Keratinocyte (primary cell): ENCODE results near the gene XRCC1. TPM values are rescaled to one million over a fixed set of nuclear protein-coding genes. Genes with fewer than 3 reads are reported as not detected.

Source experiments
- DNase-seq: peaks from one replicate; pipeline ENCODE4 v3.0.0-alpha.2; 2011; ENCODE audit warnings: low read depth, missing footprints, low spot score
- FAIRE-seq: peaks from 2 replicates; lab custom pipeline; 2011; peaks lifted over from hg19 to GRCh38; lab: Jason Lieb, UNC
- H2AFZ ChIP-seq: 2 replicates; pipeline ENCODE4 v1.6.0; 2012; ENCODE audit warnings: low read length, control low read depth, inconsistent platforms; ENCODE audit not compliant: control insufficient read depth
- H3K27ac ChIP-seq: 2 replicates; pipeline ENCODE4 v1.5.1; 2011; ENCODE audit warnings: low read length; ENCODE audit not compliant: control insufficient read depth, insufficient read depth
- H3K27me3 ChIP-seq: 3 replicates; pipeline ENCODE4 v1.6.0; 2011; ENCODE audit warnings: low read length; ENCODE audit not compliant: control insufficient read depth, insufficient read depth; ENCODE audit errors: extremely low read depth
- H3K36me3 ChIP-seq, 2 experiments: 2 replicates in 1 of 2; 3 replicates in 1 of 2; pipeline ENCODE4 v1.5.1; 2011; ENCODE audit warnings: low read length in 2 of 2, mild to moderate bottlenecking in 1 of 2; ENCODE audit not compliant: control insufficient read depth in 2 of 2, insufficient read depth in 2 of 2; ENCODE audit errors: extremely low read depth in 1 of 2
- H3K4me1 ChIP-seq: 3 replicates; pipeline ENCODE4 v1.5.1; 2011; ENCODE audit warnings: low read length; ENCODE audit not compliant: control insufficient read depth, insufficient read depth; ENCODE audit errors: extremely low read depth
- H3K4me2 ChIP-seq: 3 replicates; pipeline ENCODE4 v1.6.0; 2011; ENCODE audit warnings: low read depth, low read length; ENCODE audit not compliant: control insufficient read depth, insufficient read depth; ENCODE audit errors: extremely low read depth
- H3K4me3 ChIP-seq, 3 experiments: fragments of 200-600 bp in 1 of 3; sonication (generic) in 1 of 3; 2 replicates in 2 of 3; 3 replicates in 1 of 3; pipeline ENCODE4 v1.5.1; 2011 to 2016; ENCODE audit warnings: low read length in 3 of 3, mild to moderate bottlenecking in 3 of 3, control low read depth in 2 of 3, inconsistent platforms in 1 of 3, low read depth in 1 of 3, mixed read lengths in 1 of 3, mixed run types in 1 of 3, moderate library complexity in 1 of 3; ENCODE audit not compliant: control insufficient read depth in 2 of 3, insufficient read depth in 2 of 3; ENCODE audit errors: extremely low read depth in 1 of 3
- H3K79me2 ChIP-seq: 2 replicates; pipeline ENCODE4 v1.6.0; 2012; ENCODE audit warnings: low read length; ENCODE audit not compliant: control insufficient read depth, insufficient read depth
- H3K9ac ChIP-seq: 3 replicates; pipeline ENCODE4 v1.6.0; 2011; ENCODE audit warnings: low read length; ENCODE audit not compliant: control insufficient read depth, insufficient read depth; ENCODE audit errors: extremely low read depth
- H3K9me1 ChIP-seq: 3 replicates; pipeline ENCODE4 v1.6.0; 2011; ENCODE audit warnings: low read length; ENCODE audit not compliant: control insufficient read depth, insufficient read depth; ENCODE audit errors: extremely low read depth
- H3K9me3 ChIP-seq: 2 replicates; pipeline ENCODE4 v1.5.1; 2012; ENCODE audit warnings: low read depth, low read length; ENCODE audit not compliant: control insufficient read depth
- H4K20me1 ChIP-seq: 3 replicates; pipeline ENCODE4 v1.6.0; 2011; ENCODE audit warnings: low read length; ENCODE audit not compliant: control insufficient read depth, insufficient read depth; ENCODE audit errors: extremely low read depth
- EZH2 ChIP-seq: IDR thresholded peaks from one replicate; pipeline ENCODE4 v1.6.1; 2012; ENCODE audit warnings: inconsistent platforms, mild to moderate bottlenecking, low read length, moderate library complexity
- dilution Hi-C: fragments of 300-500 bp; cut with MboI; formaldehyde crosslinking; loops from one replicate; pipeline ENCODE4 v1.7.0; 2020; ENCODE audit warnings: low sequenced_read_pairs; ENCODE audit not compliant: extremely low pct_ligation_motif_present
- polyA plus RNA-seq, 5 experiments: library from polyadenylated mRNA; depleted of rRNA in 3 of 5; stranded (reverse) in 3 of 5; stranded (forward) in 1 of 5; unstranded in 1 of 5; fragments of >200 nt; gene quantifications; 1 replicate in 1 of 5; 2 replicates in 3 of 5; 3 replicates in 1 of 5; pipeline versions ENCODE4 v1.2.1 to v1.2.3, GENCODE V29; 2011 to 2012; ENCODE audit warnings: missing spikeins in 2 of 5, low read depth in 1 of 5, low replicate concordance in 1 of 5
- TF ChIP-seq, protein P1 (sequence below), 3 experiments: IDR thresholded peaks in 1 of 3; conservative IDR thresholded peaks in 1 of 3; optimal IDR thresholded peaks in 1 of 3; 2 replicates in 2 of 3; 3 replicates in 1 of 3; pipeline versions ENCODE3 to v1.5.1; 2011; ENCODE audit warnings: low read length in 3 of 3, mild to moderate bottlenecking in 3 of 3, moderate library complexity in 2 of 3, control low read depth in 1 of 3, inconsistent platforms in 1 of 3; ENCODE audit not compliant: insufficient read depth in 2 of 3; ENCODE audit errors: extremely low read depth in 1 of 3

XRCC1 gene
- polyA plus RNA-seq, 1 donor (not counting 4 experiments of a cell fraction or from before 2014, with no cell fraction given): 16.3 TPM

DNA sequence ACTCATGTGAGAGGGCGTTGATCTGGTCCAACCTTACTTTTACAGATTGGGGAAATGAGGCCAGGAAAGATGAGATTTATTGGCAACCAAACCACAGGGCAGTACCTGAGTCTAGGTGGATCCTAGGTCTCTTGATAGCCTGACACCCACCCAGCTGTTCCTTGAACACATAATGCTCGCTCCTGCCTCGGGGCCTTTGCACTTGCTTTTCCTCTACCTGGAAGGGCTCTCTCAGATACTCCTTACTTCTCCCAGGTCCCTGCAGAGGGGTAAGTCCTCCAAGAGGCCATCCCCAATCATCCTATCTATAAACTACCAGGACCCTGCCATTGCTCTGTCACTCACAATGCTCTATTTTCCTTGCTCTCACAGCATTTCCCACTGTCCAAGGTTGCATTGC is 34.9 kb downstream of the XRCC1 start:
- Histone ChIP-seq H2AFZ (no peak overlapping the region), H3K9me3 (no peaks in the 10 kb centered on the region), H3K27me3 (no peaks in the 10 kb centered on the region), H3K4me3 (no peak overlapping the region), H3K27ac (no peak overlapping the region), H3K9ac (no peak overlapping the region), H3K36me3 (peaks cover 4 to 17% of the 10 kb centered on the region in 2 experiments), H3K79me2 (no peaks in the 10 kb centered on the region), H4K20me1 (no peaks in the 10 kb centered on the region), H3K4me2 (no peak overlapping the region), H3K4me1 (no peaks in the 10 kb centered on the region), H3K9me1 (no peaks in the 10 kb centered on the region)
- DNase-seq (no peak), FAIRE-seq (no peak)
- dilution Hi-C loops: no loop called here
- TF ChIP-seq, protein P1, sequence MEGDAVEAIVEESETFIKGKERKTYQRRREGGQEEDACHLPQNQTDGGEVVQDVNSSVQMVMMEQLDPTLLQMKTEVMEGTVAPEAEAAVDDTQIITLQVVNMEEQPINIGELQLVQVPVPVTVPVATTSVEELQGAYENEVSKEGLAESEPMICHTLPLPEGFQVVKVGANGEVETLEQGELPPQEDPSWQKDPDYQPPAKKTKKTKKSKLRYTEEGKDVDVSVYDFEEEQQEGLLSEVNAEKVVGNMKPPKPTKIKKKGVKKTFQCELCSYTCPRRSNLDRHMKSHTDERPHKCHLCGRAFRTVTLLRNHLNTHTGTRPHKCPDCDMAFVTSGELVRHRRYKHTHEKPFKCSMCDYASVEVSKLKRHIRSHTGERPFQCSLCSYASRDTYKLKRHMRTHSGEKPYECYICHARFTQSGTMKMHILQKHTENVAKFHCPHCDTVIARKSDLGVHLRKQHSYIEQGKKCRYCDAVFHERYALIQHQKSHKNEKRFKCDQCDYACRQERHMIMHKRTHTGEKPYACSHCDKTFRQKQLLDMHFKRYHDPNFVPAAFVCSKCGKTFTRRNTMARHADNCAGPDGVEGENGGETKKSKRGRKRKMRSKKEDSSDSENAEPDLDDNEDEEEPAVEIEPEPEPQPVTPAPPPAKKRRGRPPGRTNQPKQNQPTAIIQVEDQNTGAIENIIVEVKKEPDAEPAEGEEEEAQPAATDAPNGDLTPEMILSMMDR (optimal IDR thresholded peaks at IDR 0.05 in 1 of 3, IDR thresholded peaks at IDR 0.05 in 1 of 3, conservative IDR thresholded peaks at IDR 0.05 in 1 of 3; ENCODE audit: extremely low read depth in 1 of 3, insufficient read depth in 2 of 3, low read length in 3 of 3): no peak
- TF ChIP-seq EZH2: no peak

DNA sequence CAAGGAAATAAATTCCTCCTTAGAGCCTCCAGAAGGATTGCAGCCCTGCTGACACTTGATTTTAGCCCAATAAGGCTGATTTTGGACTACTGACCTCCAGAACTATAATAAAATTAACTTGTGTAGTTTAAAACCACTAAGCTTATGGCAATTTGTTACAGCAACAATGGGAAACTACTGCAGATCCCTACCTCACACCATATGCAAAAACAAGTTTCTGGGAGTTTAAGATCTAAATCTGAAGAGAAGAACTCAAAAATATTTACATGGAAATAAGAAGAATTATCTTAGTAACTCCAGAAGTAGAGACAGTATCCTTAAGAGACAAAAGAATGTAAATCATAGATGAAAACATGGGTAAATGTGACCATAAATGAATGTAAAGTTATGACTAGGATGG is 36.4 kb downstream of the XRCC1 start:
- H3K36me3 ChIP-seq: peaks cover 4 to 15% of the 10 kb centered on the region in 2 experiments
- TF ChIP-seq, protein P1 (optimal IDR thresholded peaks at IDR 0.05 in 1 of 3, IDR thresholded peaks at IDR 0.05 in 1 of 3, conservative IDR thresholded peaks at IDR 0.05 in 1 of 3; ENCODE audit: extremely low read depth in 1 of 3, insufficient read depth in 2 of 3, low read length in 3 of 3): no peak
- TF ChIP-seq EZH2: no peak
- no peak for FAIRE-seq

More for the DNA sequence above, 36.4 kb downstream of the XRCC1 start:
- no peak overlapping the region for H3K4me3 ChIP-seq
- no peak overlapping the region for H2AFZ ChIP-seq
- no peak overlapping the region for H3K9ac ChIP-seq
- no peak overlapping the region for H3K4me2 ChIP-seq
- no peaks in the 10 kb centered on the region for H3K27me3 ChIP-seq
- no peak overlapping the region for H3K27ac ChIP-seq
- no peaks in the 10 kb centered on the region for H4K20me1 ChIP-seq
- dilution Hi-C loops: no loop called here
- H3K9me3 ChIP-seq: no peaks in the 10 kb centered on the region
- no peaks in the 10 kb centered on the region for H3K9me1 ChIP-seq
- H3K4me1 ChIP-seq: no peaks in the 10 kb centered on the region
- no peaks in the 10 kb centered on the region for H3K79me2 ChIP-seq
- DNase-seq: no peak
